ENCODE measurements around the gene CCR6. TPM values are rescaled to one million over a fixed set of nuclear protein-coding genes. Genes with fewer than 3 reads are reported as not detected.

Gene CCR6
- total RNA-seq, 1 donor from 2014 or later: not detected

GRCh38 chr6:167154291-167154690 is 31.4 kb downstream of the CCR6 start:
- Mint-ChIP-seq H3K27ac (ENCODE audit: unreplicated experiment) (no peak overlapping the region), H3K4me1 (ENCODE audit: unreplicated experiment) (peaks cover 13% of the 10 kb centered on the region), H3K36me3 (ENCODE audit: low read depth, unreplicated experiment) (no peaks in the 10 kb centered on the region), H3K27me3 (ENCODE audit: unreplicated experiment) (peaks cover 2% of the 10 kb centered on the region), H3K4me3 (ENCODE audit: unreplicated experiment) (no peak overlapping the region), H3K9me3 (ENCODE audit: unreplicated experiment) (no peaks in the 10 kb centered on the region)
- no peak for DNase-seq (ENCODE audit: low spot score)
- TF ChIP-seq, protein P1, sequence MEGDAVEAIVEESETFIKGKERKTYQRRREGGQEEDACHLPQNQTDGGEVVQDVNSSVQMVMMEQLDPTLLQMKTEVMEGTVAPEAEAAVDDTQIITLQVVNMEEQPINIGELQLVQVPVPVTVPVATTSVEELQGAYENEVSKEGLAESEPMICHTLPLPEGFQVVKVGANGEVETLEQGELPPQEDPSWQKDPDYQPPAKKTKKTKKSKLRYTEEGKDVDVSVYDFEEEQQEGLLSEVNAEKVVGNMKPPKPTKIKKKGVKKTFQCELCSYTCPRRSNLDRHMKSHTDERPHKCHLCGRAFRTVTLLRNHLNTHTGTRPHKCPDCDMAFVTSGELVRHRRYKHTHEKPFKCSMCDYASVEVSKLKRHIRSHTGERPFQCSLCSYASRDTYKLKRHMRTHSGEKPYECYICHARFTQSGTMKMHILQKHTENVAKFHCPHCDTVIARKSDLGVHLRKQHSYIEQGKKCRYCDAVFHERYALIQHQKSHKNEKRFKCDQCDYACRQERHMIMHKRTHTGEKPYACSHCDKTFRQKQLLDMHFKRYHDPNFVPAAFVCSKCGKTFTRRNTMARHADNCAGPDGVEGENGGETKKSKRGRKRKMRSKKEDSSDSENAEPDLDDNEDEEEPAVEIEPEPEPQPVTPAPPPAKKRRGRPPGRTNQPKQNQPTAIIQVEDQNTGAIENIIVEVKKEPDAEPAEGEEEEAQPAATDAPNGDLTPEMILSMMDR (IDR thresholded peaks at IDR 0.05; ENCODE audit: unreplicated experiment): no peak

- no peak overlapping the region for H3K4me3 Mint-ChIP-seq (ENCODE audit: unreplicated experiment)
- H3K27me3 Mint-ChIP-seq (ENCODE audit: unreplicated experiment): peaks cover 2% of the 10 kb centered on the region
- no peak overlapping the region for H3K27ac Mint-ChIP-seq (ENCODE audit: unreplicated experiment)
- TF ChIP-seq, protein P1 (IDR thresholded peaks at IDR 0.05; ENCODE audit: unreplicated experiment): no peak
- no peaks in the 10 kb centered on the region for H3K9me3 Mint-ChIP-seq (ENCODE audit: unreplicated experiment)
- peaks cover 13% of the 10 kb centered on the region for H3K4me1 Mint-ChIP-seq (ENCODE audit: unreplicated experiment)
- no peaks in the 10 kb centered on the region for H3K36me3 Mint-ChIP-seq (ENCODE audit: low read depth, unreplicated experiment)
- DNase-seq (ENCODE audit: low spot score): no peak
These were observed 32.0 kb downstream of the CCR6 start for GRCh38 chr6:167154895-167155294.

DNA sequence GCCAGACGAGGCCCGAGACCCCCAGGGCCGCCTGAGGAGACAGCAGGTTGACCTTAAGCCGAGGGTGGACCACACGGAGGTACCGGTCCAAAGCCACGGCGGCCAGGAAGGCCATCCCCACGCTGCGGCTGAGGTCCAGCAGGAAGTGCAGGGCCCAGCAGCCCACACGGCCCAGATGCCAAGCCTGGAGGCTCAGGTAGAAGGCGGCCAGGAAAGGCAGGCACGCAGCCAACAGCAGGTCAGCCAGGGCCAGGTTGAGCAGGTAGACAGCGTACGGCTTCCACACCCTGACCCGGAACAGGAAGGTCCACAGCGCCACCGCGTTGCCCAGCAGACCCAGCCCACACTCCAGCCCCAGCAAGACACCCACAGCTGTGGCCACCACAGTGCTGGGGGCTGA is 34.5 kb downstream of the CCR6 start:
- Mint-ChIP-seq H3K4me1 (ENCODE audit: unreplicated experiment) (peaks cover 13% of the 10 kb centered on the region), H3K4me3 (ENCODE audit: unreplicated experiment) (no peak overlapping the region), H3K9me3 (ENCODE audit: unreplicated experiment) (no peaks in the 10 kb centered on the region), H3K27ac (ENCODE audit: unreplicated experiment) (no peak overlapping the region), H3K36me3 (ENCODE audit: low read depth, unreplicated experiment) (no peaks in the 10 kb centered on the region), H3K27me3 (ENCODE audit: unreplicated experiment) (peaks cover 2% of the 10 kb centered on the region)
- DNase-seq (ENCODE audit: low spot score): no peak
- TF ChIP-seq, protein P1 (IDR thresholded peaks at IDR 0.05; ENCODE audit: unreplicated experiment): no peak

DNA sequence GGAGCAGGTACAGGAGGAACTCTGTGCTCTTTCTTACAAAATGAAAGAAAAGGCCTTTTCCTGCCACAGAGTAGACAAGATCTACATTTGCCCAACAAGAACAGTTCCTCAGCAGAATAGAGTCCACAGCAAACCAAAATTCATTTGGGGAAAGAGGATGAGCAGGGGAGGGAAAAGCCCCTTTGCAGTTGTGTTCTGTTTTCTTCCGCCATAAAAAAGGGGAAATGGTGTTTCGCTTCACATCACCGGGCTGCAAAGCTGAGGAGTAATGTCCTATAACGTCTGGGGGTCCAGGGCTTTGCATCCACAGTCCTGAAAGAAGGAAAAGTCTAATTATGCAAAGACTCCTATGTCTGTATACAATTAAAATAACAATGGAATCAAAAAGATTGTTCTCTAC is 35.0 kb downstream of the CCR6 start, which contains the start of gene GPR31:
TSS of gene GPR31 (minus strand) at position 118 of the 400 bp plus-strand sequence. CDS start 149 bp downstream, outside the sequence.
- H3K27me3 Mint-ChIP-seq (ENCODE audit: unreplicated experiment): peaks cover 2% of the 10 kb centered on the region

DNA sequence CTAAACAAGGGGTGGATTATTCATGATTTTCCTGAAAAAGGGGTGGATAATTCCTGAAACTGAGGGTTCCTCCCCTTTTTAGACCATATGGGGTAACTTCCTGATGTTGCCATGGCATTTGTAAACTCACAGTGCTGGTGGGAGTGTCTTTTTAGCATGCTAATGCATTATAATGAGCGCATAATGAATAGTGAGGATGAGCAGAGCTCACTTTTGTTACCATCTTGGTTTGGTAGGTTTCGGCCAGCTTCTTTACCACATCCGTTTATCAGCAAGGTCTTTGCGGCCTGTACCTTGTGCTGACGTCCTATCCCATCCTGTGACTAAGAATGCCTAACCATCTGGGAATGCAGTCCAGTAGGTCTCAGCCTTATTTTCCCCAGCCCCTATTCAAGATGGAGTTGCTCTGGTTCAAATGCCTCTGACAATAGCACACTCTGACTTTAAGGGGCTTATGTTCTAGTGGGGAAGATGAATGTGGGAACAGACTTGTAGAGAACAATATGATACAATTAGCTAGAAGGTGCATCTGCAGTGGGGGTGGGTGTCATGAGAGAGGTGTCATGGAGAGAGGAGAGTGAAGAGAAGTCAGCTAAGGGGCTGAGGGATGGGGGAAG is 39.1 kb downstream of the CCR6 start:
- H3K27ac Mint-ChIP-seq (ENCODE audit: unreplicated experiment): no peak overlapping the region
- H3K36me3 Mint-ChIP-seq (ENCODE audit: low read depth, unreplicated experiment): no peaks in the 10 kb centered on the region
- H3K4me3 Mint-ChIP-seq (ENCODE audit: unreplicated experiment): no peak overlapping the region
- H3K27me3 Mint-ChIP-seq (ENCODE audit: unreplicated experiment): no peaks in the 10 kb centered on the region
- no peaks in the 10 kb centered on the region for H3K9me3 Mint-ChIP-seq (ENCODE audit: unreplicated experiment)
- no peaks in the 10 kb centered on the region for H3K4me1 Mint-ChIP-seq (ENCODE audit: unreplicated experiment)
- no peak for DNase-seq (ENCODE audit: low spot score)
- TF ChIP-seq, protein P1 (IDR thresholded peaks at IDR 0.05; ENCODE audit: unreplicated experiment): no peak

More for the DNA sequence above, 35.0 kb downstream of the CCR6 start, which contains the start of gene GPR31:
- Mint-ChIP-seq H3K27ac (ENCODE audit: unreplicated experiment) (no peak within 1 kb of the TSS), H3K9me3 (ENCODE audit: unreplicated experiment) (no peaks in the 10 kb centered on the region), H3K4me3 (ENCODE audit: unreplicated experiment) (no peak within 1 kb of the TSS), H3K36me3 (ENCODE audit: low read depth, unreplicated experiment) (no peaks in the 10 kb centered on the region), H3K4me1 (ENCODE audit: unreplicated experiment) (peaks cover 11% of the 10 kb centered on the region)
- no peak for DNase-seq (ENCODE audit: low spot score)
- TF ChIP-seq, protein P1 (IDR thresholded peaks at IDR 0.05; ENCODE audit: unreplicated experiment): no peak

All from endothelial cell (in vitro differentiated cells).